ENCODE data around the gene LIPM.

- TF ChIP-seq ZBTB7A (IDR thresholded peaks at IDR 0.05; ENCODE audit: low read depth) (no peak), MAX (IDR thresholded peaks at IDR 0.05) (no peak), YY1 (IDR thresholded peaks at IDR 0.05; ENCODE audit: low read depth) (no peak), CREB1 (IDR thresholded peaks at IDR 0.05; ENCODE audit: low read depth) (no peak), REST (IDR thresholded peaks at IDR 0.05; ENCODE audit: low read depth) (no peak), RAD21 (IDR thresholded peaks at IDR 0.05; ENCODE audit: low read depth) (no peak)
These were observed 25.1 kb downstream of the LIPM start for GRCh38 chr10:88827671-88828070.

Data from Ishikawa (cell line).